Psoas muscle (tissue), 8 donors: ENCODE measurements around the gene XRCC5. TPM values are rescaled to one million over a fixed set of nuclear protein-coding genes. Genes with fewer than 3 reads are reported as not detected.
"Not testable (repeated sequence)": the region's sequence is repeated elsewhere in the genome, so short reads cannot be mapped to it uniquely, and the experiment has no call there.

Experiments
- ATAC-seq, 4 donors: fragments of 200-7000 bp; cut with Tn5 transposase; one replicate each; pipeline ENCODE4 v1.9.1; 2020; ENCODE audit warnings: moderate library complexity in 3 of 4, mild to moderate bottlenecking in 2 of 4
- DNase-seq, 2 donors: peaks; one replicate each; pipeline ENCODE4 v3.0.0-alpha.2; 2020
- H3K27ac ChIP-seq: fragments of 200-600 bp; one replicate; pipeline ENCODE4 v1.8.0; 2022
- H3K27me3 ChIP-seq, 3 donors: fragments of 200-600 bp in 1 of 3; one replicate each; pipeline versions ENCODE4 v1.6.1 to v1.8.0; 2013 to 2022; ENCODE audit warnings: low read length in 2 of 3, mild to moderate bottlenecking in 2 of 3, moderate library complexity in 1 of 3; ENCODE audit not compliant: insufficient read depth in 3 of 3
- H3K36me3 ChIP-seq, 2 donors: fragments of 200-600 bp in 1 of 2; one replicate each; pipeline versions ENCODE4 v1.6.1 to v1.8.0; 2013 to 2022; ENCODE audit warnings: low read depth in 1 of 2, mild to moderate bottlenecking in 1 of 2, moderate library complexity in 1 of 2; ENCODE audit not compliant: insufficient read depth in 1 of 2
- H3K4me1 ChIP-seq: fragments of 200-600 bp; one replicate; pipeline ENCODE4 v1.8.0; 2022
- H3K4me3 ChIP-seq: fragments of 200-600 bp; one replicate; pipeline ENCODE4 v1.8.0; 2022; ENCODE audit warnings: mild to moderate bottlenecking
- H3K9me3 ChIP-seq: fragments of 200-600 bp; one replicate; pipeline ENCODE4 v1.8.0; 2022
- CTCF ChIP-seq: fragments of 200-600 bp; IDR thresholded peaks from one replicate; pipeline ENCODE4 v1.8.0; 2022; ENCODE audit warnings: antibody characterized with exemption
- WGBS, 3 donors: extraction: QIAGEN DNeasy Blood & Tissue Kit; methylation state at CpG; one replicate each; pipeline versions ENCODE4 v1.1.6 to v1.1.7; 2013; 5-methylcytosine and 5-hydroxymethylcytosine counted together
- intact Hi-C, 2 donors: fragments of 100-400 bp; cut with DNase I; formaldehyde crosslinking; loops; one replicate each; pipeline versions ENCODE4 v1.11.0 to v1.14.2; 2022
- polyA plus RNA-seq, 3 donors: library from polyadenylated mRNA; stranded (reverse); fragments of 200-250 nt; gene quantifications; one replicate each; pipeline ENCODE4 v1.2.3, GENCODE V29; 2013
- total RNA-seq, 4 donors: library from RNA; stranded (reverse); fragmentation: NEBNext Ultra II Directional in 2 of 4; extraction: Animal tissue kit (Norgen Biotek cat#: 25700) in 2 of 4; gene quantifications; one replicate each; pipeline versions ENCODE4 v1.2.1 to v1.2.4, GENCODE V29; 2021 to 2023
- donor health status: healthy with polysubstance abuse.
- donor health status: DM: no; HTN: no; CAD: no; lungs with moderate emphysema.
- donor health status: Bipolar disorder and iron deficiency.
- donor health status: healthy.
- donor health status: DM: yes; HTN: yes; CAD: no.
- donor health status: DM: no; HTN: no; CAD: no.
- donor health status: DM: no; HTN: no; CAD: no.
- donor health status: DM: yes; HTN: yes; CAD: no.

XRCC5 gene
- total and polyA plus RNA-seq, 7 donors: 75.3 to 173 (median 140) TPM

- H3K27me3 ChIP-seq: no peaks in the 10 kb centered on the region
- ATAC-seq: no peak
- 91 to 96% (median 93%) methylated on average over 3 of the region's 3 CpGs for WGBS, 3 donors
- intact Hi-C loops: no loop called here
- peaks cover 22 to 96% of the 10 kb centered on the region in 2 donors for H3K36me3 ChIP-seq
- no peak overlapping the region for H3K4me3 ChIP-seq
- H3K9me3 ChIP-seq: no peaks in the 10 kb centered on the region
- no peak for TF ChIP-seq CTCF
- DNase-seq: no peak
- H3K4me1 ChIP-seq: no peaks in the 10 kb centered on the region
- H3K27ac ChIP-seq: no peak overlapping the region
Observed at GRCh38 chr2:216202626-216203250, 93.6 kb downstream of the XRCC5 start.

- Histone ChIP-seq H3K36me3 (peaks cover 22 to 88% of the 10 kb centered on the region in 2 donors), H3K27ac (no peak overlapping the region), H3K4me3 (no peak overlapping the region), H3K4me1 (no peaks in the 10 kb centered on the region), H3K9me3 (no peaks in the 10 kb centered on the region), H3K27me3 (no peaks in the 10 kb centered on the region)
- WGBS, 3 donors: 82 to 88% (median 87%) methylated on average over 1 of the region's 1 CpG
- DNase-seq (no peak), ATAC-seq (no peak)
- TF ChIP-seq CTCF: no peak
- intact Hi-C loops: no loop called here
Observed at GRCh38 chr2:216205486-216205885, 96.3 kb downstream of the XRCC5 start.

- Histone ChIP-seq H3K36me3 (peaks cover 22 to 83% of the 10 kb centered on the region in 2 donors), H3K4me3 (no peak overlapping the region), H3K4me1 (no peaks in the 10 kb centered on the region), H3K27ac (no peak overlapping the region), H3K27me3 (no peaks in the 10 kb centered on the region), H3K9me3 (no peaks in the 10 kb centered on the region)
- DNase-seq (no peak), ATAC-seq (no peak)
- intact Hi-C loops: no loop called here
- TF ChIP-seq CTCF: no peak
- whole genome bisulfite sequencing, 3 donors: 89 to 92% (median 92%) methylated on average over 2 of the region's 2 CpGs
Observed at GRCh38 chr2:216206041-216206703, 97.0 kb downstream of the XRCC5 start.

- intact Hi-C loops: no loop called here
- no peak overlapping the region for H3K27ac ChIP-seq
- H3K27me3 ChIP-seq: no peaks in the 10 kb centered on the region
- H3K4me3 ChIP-seq: no peak overlapping the region
- H3K36me3 ChIP-seq: peaks cover 22 to 77% of the 10 kb centered on the region in 2 donors
- 86 to 90% (median 89%) methylated on average over 5 of the region's 5 CpGs for WGBS, 3 donors
- H3K4me1 ChIP-seq: no peaks in the 10 kb centered on the region
- no peaks in the 10 kb centered on the region for H3K9me3 ChIP-seq
- no peak for TF ChIP-seq CTCF
- ATAC-seq: no peak
- no peak for DNase-seq
Observed at GRCh38 chr2:216206821-216207220, 97.7 kb downstream of the XRCC5 start.

- ATAC-seq, intact Hi-C loops, H3K9me3 ChIP-seq, H3K27ac ChIP-seq, H3K4me1 ChIP-seq, H3K4me3 ChIP-seq, H3K27me3 ChIP-seq, DNase-seq: not testable (repeated sequence)
- 93 to 96% (median 94%) methylated on average over 8 of the region's 8 CpGs for WGBS, 3 donors
- peaks cover 17 to 59% of the 10 kb centered on the region in 2 donors for H3K36me3 ChIP-seq
Observed at GRCh38 chr2:216208661-216209060, 99.5 kb downstream of the XRCC5 start.
